HG02588 (cell line): ENCODE data around the gene NRBF2.

Experiments used
- ATAC-seq: cut with Tn5 transposase; IDR thresholded peaks from one replicate; pipeline ENCODE4 v1.9.1; 2021; ENCODE audit warnings: mild to moderate bottlenecking, moderate library complexity; ENCODE audit not compliant: unreplicated experiment

The NRBF2 gene

DNA sequence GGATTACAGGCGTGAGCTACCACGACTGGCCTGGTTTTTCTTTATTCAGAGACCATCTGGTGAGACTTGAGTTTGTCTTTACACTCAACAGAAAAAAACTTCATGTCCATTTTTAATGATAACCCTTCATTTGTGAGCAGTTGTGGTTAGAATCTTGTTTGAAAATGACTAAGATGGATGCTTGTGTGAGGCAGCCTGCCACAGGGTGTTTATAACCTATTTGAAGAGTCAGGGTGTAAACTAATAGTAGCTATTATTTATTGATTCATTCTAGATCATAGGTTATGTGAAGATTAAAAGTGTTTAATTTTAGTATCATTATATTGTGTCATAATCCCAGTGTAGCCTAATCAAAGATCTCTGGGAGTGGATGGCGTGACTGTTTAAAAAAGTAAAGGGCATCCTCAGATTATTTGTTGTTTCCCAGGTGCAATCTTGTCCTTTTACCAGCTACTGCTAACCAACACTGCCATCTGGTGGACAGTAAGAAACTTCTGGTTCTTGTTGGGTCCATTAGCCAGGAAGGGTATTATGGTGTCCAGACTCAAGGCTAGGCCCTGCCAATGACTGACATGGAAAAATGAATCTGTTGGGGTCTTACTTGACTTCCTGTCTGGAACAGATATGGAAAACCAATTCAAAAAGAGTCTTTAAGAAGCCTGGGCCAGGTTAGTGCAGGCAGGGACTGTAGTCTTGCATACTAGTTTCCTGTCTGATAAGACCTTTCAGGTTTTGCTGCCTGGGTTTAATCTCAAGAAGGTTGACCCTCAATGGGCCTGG lies 24.9 kb downstream of the NRBF2 start:
- ATAC-seq = peak; percentile 64

DNA sequence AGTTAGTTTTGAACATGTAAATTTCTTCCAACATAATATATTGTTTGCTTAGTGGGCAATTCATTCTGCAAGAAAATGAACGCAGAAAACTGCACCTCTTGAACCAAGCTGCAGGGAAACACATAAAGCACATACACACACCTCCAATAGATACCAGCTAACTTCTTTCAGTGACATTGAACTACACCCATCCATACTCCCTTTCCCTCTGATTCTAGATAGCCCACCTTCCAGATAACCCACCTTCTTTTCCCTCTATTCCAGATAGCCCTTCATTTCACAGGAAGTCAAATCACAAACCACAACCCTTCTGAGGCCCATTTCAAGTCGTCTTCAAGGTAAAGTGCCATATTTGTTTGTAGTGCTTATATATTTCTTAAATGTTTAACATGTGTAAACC lies 28.5 kb downstream of the NRBF2 start:
- no peak for ATAC-seq

DNA sequence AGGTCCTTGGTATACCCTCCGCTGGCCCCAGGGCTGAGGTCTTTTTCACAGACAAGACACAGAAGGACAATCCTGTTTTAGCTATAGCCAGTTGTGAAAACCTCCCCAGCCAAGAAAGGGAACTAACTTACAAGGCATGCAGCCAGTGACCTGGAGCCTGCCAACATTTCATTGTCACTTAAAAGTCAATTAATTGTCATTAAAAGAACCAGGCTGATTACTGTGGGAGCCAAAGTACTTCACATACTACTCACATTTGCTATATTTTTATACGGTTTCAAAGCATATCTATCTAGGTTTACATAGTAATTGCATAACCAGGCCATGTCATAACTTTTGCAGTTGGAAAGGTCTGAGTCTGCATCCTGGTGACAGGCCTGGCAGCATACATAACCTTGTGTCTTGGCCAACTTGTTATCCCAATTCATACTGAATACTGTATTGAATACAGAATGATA lies 31.1 kb downstream of the NRBF2 start:
- no peak for ATAC-seq

DNA sequence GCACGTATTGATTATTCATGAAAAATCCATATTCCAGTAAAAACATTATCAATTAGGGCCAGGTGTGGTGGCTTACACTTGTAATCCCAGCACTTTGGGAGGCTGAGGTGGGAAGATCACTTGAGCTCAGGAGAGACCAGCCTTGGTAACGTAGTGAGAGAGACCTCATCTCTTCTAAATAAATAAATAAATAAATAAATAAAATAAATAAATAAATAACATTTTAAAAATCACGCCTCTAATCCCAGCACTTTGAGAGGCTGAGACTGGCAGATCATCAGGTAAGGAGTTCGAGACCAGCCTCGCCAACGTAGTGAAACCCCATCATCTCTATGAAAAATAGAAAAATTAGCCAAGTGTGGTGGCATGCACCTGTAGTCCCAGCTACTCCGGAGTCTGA lies 32.1 kb downstream of the NRBF2 start:
- ATAC-seq = no peak

DNA sequence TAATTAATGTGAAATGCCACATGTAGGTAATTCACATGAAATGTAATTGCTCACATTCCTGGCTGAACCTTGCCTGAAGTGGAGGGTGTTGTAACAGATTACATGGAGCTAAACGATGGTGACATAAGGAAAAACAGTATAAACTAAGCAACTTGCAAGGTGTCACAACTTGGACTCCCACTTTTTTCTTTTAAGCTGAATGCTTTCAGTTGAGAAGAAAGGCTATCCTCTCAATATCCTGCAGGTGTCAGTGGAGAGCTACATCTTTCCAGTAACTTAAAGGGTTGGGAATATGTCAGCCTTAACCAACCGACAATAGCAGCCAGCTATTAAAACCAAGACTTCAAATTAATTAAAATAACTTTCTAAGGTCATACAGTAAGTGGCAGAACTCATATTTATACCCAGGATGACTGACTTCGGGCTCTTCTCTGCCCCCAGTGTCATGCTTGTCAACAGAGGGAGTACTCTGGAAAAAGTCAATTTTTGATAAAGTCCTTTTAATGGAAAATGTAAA lies 33.7 kb downstream of the NRBF2 start:
- no peak for ATAC-seq

DNA sequence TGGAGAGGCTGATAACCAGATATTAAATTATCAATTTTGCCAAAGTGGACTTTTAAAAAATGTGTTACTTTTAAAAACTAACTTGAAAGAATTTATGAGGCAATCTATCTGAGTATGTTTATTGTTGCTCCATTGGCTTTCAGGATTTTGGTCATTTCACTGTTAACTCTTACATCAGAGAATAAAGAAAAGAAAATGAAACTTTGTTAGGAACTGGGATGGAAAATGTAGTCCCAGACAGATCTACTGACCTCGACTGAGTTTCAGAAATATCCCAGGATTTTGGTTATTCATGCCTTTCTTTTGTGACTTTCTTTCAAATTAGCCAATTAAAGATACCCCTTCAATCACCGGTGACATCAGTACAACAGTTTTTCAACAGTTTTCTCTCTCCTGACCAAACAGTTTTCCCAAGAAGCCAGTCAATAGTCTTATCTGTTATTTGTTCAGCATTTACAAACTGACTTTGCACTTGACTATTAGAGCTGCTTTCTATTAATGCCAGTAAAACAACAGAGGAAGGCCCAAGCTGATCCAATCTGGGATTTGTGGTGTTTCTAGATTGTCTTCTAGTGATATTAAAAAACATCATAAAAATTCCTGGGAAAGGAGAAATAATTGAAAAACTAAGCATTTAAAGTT lies 35.8 kb downstream of the NRBF2 start:
- ATAC-seq = no peak

DNA sequence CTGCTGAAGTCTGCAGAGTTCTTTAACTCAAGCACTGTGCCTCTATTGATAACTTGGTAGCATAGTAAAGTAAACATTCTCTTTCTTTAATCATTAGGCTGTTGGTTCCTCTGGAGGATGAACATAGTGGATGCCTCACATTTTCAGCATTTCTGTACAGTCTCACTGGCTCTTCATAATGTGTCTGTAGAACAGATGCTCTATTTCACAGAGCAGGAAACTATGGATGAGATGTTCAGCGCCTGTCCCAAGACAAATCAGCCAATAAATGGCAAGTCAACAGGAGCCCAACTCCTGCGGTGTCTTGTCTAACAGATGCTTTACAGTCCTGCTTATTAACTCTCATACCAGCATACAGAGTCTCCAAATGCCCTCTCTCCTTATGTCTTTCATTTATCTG lies 36.5 kb downstream of the NRBF2 start:
- ATAC-seq = no peak

DNA sequence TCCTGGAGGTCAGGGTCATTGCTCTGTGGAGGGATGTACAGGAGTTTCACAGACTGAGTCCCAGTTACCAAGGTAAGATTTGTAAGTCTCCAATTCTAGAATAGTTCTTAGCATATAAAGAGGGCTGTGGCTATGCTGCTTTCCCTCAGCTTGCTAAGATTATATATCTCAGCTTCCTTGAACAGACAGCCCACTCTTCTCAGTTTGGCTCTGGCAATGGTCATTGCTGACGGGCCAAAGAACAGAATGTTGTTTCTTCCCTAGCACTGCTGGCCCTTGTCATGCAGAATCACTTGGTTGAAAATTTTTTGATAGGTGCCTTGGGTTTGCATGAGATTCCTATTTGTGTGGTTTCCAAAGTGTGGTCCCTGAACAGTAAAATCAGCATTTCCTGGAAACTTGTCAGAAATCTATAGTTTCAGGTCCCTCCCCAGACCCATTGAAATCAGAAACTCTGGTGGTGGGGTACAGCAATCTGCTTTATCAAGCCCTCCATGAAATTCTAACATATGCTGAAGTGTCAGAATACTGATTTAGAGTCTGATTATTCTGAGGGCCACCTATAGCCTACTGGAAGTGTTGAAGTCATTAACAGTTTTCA lies 38.2 kb downstream of the NRBF2 start:
- no peak for ATAC-seq

DNA sequence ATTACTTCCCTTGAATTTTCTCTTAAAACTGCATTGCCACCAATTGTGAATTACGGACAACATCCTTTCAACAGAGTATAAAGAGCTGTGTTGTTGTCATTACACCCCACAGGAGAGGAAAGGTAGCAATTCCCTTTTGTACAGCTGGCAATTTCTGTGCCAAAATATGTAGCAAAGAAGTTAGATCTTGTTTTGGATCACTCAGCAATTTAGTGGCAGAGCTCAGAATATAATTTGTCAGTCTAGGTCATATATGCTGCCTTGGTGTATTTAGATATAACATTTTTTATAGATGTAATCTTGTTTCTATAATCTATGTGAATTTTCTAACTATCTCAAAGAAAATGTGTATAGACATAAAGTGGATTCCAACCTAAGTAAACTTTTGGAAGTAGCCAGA lies 38.8 kb downstream of the NRBF2 start:
- no peak for ATAC-seq

DNA sequence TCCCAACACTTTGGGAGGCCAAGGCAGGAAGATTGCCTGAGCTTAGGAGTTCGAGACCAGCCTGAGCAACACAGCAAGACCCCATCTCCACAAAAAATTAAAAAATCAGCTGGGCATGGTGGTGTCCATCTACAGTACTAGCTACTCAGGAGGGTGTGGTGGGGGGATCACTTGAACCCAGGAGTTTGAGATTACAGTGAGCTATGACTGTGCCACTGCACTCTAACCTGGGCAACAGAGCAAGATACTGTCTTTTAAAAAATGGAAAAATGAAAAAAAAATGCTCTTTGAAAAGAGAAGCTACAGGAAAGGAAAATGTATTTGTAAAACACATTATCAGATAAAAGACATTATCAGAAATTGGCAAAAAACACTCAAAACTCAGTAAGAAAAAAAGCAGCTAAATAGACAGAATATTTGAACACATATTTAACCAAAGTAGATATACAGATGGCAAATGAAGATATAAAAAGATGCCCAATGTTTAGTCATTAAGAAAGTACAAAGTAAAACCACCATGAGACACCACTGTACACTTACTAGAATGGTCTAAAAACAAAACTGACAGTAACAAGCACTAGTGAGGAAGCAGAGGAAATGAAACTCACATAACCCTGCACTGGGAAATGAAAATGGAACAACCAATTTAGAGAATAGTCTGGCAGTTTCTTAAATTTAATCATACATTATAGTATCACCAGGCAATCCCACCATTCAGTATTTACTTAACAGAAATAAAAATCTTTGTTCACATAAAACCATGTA lies 40.5 kb downstream of the NRBF2 start:
- ATAC-seq = peak; percentile 98

DNA sequence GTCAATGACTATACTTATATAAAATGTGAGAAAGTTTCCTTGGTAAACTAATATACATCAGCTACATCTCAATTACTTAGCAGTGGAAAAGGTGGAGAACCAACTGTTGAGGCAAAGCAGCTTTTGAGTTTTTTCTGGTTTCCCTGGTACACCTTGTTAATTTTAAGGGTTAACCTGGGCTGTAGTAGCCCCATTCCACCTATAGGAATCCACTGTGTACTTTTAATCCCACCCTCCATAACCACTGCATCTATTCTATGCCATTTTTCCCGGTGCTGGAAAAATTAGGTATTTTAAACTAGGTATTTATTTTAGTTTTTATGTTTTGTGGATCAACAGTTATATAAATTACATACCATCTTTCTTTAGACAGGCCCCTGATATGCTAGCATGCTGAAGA lies 42.4 kb downstream of the NRBF2 start:
- ATAC-seq = no peak

DNA sequence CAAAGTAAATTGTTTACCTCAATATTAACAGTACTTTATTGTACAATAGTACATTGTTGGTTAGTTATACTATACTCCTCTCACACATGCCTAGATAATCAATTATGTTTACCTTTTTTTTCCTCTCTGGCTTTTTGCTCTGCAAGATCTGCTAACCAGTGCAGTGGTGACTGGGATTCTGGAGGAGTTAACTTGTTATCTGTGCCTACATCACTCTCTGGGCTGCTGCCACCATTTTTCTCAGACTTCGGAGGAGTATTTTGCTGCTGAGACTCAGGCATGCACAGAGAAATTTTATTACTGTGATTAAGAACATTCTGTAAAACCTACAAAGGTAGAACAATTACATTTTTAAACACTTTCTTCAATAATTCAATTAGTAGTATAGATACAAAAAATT lies 59.7 kb downstream of the NRBF2 start:
- no peak for ATAC-seq

DNA sequence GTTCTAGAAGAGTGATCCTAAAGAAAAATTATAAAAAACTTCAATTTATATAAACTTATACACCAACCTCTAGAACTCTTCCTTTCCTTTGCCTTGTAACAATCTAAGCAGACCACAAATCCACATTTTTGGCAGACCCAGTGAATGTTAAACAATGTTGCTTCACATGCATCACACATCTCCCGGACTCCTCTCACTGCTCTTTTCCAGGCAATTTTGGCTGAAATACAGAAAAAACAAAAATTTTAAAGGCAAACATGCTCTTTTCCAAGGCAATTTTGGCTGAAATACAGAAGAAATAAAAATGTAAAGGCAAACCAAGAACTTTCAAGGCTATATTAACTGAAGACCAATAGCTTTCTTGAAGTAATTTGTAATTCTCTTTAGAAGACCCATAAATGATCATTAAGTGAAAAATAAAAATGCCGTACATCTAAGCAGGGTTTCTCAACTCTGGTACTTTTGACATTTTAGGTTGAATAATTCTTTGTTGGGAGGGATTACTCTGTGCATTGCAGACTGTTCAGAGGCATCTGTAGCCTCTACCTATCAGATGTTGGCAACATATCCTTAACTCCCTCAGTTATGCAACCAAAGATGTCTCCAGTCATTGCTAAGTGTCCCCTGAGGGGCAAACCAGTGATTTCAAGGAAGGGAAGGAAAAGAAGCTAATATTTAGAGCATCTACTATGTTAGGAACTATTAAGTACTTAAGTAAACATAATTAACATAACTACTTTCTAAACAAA lies 64.4 kb downstream of the NRBF2 start:
- ATAC-seq = no peak

DNA sequence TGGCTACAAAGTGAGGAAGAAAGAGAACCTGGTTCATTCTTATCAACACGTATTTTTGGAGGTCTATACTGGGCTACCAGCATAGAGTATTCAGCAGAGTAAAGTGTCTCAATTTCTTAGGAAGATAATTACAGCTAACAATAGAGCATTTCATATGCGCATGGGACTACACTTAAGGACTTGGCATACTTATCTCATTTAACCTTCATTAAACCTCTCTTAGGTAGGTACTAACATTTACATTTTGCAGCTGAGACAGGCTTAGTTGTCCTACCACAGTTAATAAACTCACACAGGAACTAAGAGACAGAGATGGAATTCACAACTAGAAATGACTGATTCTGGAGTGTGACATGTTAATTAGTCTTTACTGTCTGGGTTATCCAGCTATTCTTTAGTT lies 66.6 kb downstream of the NRBF2 start:
- no peak for ATAC-seq

DNA sequence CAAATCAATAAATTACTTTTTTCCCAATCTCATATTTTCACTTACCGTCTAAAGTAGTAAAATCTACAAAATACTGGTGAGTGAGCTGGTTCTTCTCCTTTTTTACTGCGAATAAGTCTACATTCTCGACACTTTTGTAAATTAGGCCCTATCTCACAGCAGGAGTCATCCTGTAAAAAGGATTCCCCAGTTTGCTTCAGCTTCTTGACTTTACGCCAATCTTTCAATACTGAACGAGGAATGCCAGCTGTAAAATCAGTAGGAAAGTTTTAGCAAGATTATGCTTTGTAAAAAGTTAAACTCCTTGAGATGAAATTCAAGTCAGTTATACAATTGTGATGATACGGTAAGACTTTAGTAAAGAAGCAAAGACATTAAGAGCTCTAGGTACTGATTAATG lies 67.3 kb downstream of the NRBF2 start:
- no peak for ATAC-seq

DNA sequence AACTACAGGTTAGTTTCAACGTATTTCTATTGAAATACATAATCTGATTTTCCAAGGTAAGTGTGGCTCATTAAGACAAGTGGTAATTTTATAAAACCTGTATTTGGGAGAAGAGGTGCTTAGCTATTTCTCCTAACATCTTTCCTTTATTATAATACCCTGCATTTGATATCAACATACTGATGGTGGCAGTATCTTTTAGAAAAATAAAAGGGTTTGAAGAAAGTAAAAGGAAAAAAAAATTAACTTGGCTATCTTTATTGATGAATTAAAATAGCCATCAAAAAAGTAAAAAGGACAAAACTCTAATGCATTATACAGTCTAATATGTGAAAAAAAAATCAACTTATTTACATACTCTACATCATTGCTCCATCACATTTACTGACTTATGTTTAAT lies 68.0 kb downstream of the NRBF2 start:
- ATAC-seq = no peak
